Activated CD8-positive, alpha-beta T cell treated with anti-CD3 and anti-CD28 coated beads for 36 hours (primary cell): ENCODE results near the gene ZCCHC4. TPM values are rescaled to one million over a fixed set of nuclear protein-coding genes. Genes with fewer than 3 reads are reported as not detected.

Experiments used
- ATAC-seq: fragments of 200-7000 bp; cut with Tn5 transposase; one replicate; pipeline ENCODE4 v1.10.0; 2021; ENCODE audit warnings: mild to moderate bottlenecking, moderate library complexity
- CTCF ChIA-PET: fragments of 350-600 bp; sonication (Branson Sonifier 250); formaldehyde crosslinking; loops from one replicate; lab custom pipeline; 2021; ENCODE audit warnings: antibody characterized with exemption; lab: Charles Lee
- POLR2A ChIA-PET: fragments of 350-600 bp; sonication (Branson Sonifier 250); formaldehyde crosslinking; loops from one replicate; lab custom pipeline; 2021; ENCODE audit warnings: antibody characterized with exemption; lab: Charles Lee
- DNase-seq: peaks from one replicate; pipeline ENCODE4 v3.0.0-alpha.2; 2020
- H3K27ac Mint-ChIP-seq: one replicate; pipeline ENCODE4 v1.8.0; 2021; ENCODE audit warnings: mild to moderate bottlenecking, mixed read lengths
- H3K27me3 Mint-ChIP-seq: one replicate; pipeline ENCODE4 v1.8.0; 2021; ENCODE audit warnings: mixed read lengths
- H3K36me3 Mint-ChIP-seq: one replicate; pipeline ENCODE4 v1.8.0; 2021; ENCODE audit warnings: low read depth, mixed read lengths
- H3K4me1 Mint-ChIP-seq: one replicate; pipeline ENCODE4 v1.8.0; 2021; ENCODE audit warnings: low read depth, mixed read lengths
- H3K4me3 Mint-ChIP-seq: one replicate; pipeline ENCODE4 v1.8.0; 2021; ENCODE audit warnings: mild to moderate bottlenecking, moderate library complexity, mixed read lengths
- H3K9me3 Mint-ChIP-seq: one replicate; pipeline ENCODE4 v1.8.0; 2021; ENCODE audit warnings: mixed read lengths
- intact Hi-C: fragments of 100-400 bp; cut with micrococcal nuclease; formaldehyde crosslinking; loops from one replicate; pipeline ENCODE4 v1.10.0; 2022
- total RNA-seq, 2 experiments: library from RNA; stranded (reverse); gene quantifications; one replicate each; pipeline ENCODE4 v1.2.3, GENCODE V29; 2021
- TF ChIP-seq, protein P1 (sequence below): fragments of 200-600 bp; IDR thresholded peaks from one replicate; pipeline ENCODE4 v1.8.0; 2022; ENCODE audit warnings: antibody characterized with exemption, mild to moderate bottlenecking

Gene ZCCHC4
- total RNA-seq, 2 experiments from 2014 or later = 12.0 to 12.8 TPM

DNA sequence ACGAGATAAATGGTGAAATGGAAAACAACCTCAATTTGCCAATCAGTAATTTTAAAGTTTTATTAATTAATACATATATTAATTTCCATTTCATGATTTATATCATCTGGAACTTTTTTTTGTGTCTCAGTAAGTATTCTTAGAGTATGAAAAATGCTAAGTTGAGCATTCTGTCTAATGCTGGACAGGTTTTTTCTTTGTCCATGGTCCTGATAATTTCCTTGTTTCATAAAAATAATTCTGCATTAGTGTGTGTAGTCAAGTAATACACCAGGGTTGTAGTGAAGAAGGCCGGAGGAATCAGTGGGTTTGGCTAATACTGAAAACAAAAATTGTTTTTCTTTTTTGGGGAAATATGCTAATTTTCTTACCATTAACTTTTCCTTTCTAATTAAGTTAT lies 74.4 kb downstream of the ZCCHC4 start:
- Mint-ChIP-seq H3K27ac (no peak overlapping the region), H3K36me3 (peaks cover 49% of the 10 kb centered on the region)
- CTCF ChIA-PET = interaction anchor here (1.1 to 1.6 kb wide), 2 partner anchors 8 to 473 kb away, joined by 3 to 5 read pairs; no protein-coding TSS in a partner anchor

DNA sequence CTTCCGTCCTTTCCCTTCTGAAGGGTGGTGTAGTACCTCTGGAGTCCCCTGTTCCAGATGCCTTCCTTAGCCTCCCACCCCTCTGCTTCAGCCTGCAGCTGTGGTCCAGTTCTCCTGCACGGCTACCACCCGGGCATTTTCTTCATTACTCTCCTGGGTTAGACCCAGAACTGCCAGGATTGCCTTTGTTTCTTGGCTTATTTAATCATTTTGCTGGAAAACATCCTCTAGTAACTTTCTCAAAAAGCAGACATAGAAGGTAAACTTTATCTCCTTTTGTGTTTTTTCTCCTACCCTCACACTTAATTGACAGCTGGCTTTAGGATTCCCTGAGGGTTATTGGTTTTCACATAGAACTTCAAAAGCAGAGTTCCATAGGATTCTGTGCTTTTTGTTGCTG lies 84.7 kb downstream of the ZCCHC4 start:
- TF ChIP-seq, protein P1, sequence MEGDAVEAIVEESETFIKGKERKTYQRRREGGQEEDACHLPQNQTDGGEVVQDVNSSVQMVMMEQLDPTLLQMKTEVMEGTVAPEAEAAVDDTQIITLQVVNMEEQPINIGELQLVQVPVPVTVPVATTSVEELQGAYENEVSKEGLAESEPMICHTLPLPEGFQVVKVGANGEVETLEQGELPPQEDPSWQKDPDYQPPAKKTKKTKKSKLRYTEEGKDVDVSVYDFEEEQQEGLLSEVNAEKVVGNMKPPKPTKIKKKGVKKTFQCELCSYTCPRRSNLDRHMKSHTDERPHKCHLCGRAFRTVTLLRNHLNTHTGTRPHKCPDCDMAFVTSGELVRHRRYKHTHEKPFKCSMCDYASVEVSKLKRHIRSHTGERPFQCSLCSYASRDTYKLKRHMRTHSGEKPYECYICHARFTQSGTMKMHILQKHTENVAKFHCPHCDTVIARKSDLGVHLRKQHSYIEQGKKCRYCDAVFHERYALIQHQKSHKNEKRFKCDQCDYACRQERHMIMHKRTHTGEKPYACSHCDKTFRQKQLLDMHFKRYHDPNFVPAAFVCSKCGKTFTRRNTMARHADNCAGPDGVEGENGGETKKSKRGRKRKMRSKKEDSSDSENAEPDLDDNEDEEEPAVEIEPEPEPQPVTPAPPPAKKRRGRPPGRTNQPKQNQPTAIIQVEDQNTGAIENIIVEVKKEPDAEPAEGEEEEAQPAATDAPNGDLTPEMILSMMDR = no peak
- Mint-ChIP-seq H3K9me3 (no peaks in the 10 kb centered on the region), H3K36me3 (peaks cover 66% of the 10 kb centered on the region), H3K27me3 (no peaks in the 10 kb centered on the region), H3K4me1 (no peaks in the 10 kb centered on the region), H3K27ac (no peak overlapping the region), H3K4me3 (no peak overlapping the region)
- DNase-seq (no peak), ATAC-seq (no peak)
- ChIA-PET POLR2A (interaction anchor here (0.6 kb wide), 1 partner anchor 566 kb away, joined by 3 read pairs; no protein-coding TSS in a partner anchor), CTCF (no interaction called here)
- intact Hi-C loops = no loop called here

More for the DNA sequence above, 74.4 kb downstream of the ZCCHC4 start:
- H3K27me3 Mint-ChIP-seq = no peaks in the 10 kb centered on the region
- ATAC-seq (no peak), DNase-seq (no peak)
- no peak overlapping the region for H3K4me3 Mint-ChIP-seq
- peaks cover 2% of the 10 kb centered on the region for H3K4me1 Mint-ChIP-seq
- TF ChIP-seq, protein P1 = no peak
- intact Hi-C loops = no loop called here
- no peaks in the 10 kb centered on the region for H3K9me3 Mint-ChIP-seq
- POLR2A ChIA-PET = interaction anchor here (1.7 kb wide), 1 partner anchor 10 kb away, joined by 6 read pairs; the partner anchor contains the start of gene ANAPC4

DNA sequence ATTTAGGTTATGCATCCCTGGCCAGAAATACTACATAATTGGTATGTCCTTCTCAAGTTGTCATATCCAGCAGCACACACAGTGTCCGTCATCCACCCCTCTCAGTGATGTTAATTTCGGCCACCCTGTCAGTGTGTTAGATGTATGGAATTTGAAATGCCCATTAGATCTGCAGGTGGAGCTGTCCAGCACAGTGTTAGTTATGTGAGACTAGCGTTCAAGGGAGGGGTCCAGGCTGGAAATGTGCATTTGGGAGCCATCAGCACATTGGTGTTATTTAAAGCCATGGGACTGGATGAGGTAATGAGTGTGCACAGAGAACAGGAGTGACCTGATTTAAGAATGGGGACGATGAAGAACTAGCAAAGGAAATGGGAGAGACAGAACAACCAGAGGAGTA lies 86.9 kb downstream of the ZCCHC4 start:
- no peaks in the 10 kb centered on the region for H3K9me3 Mint-ChIP-seq
- intact Hi-C loops = no loop called here
- DNase-seq = no peak
- H3K27ac Mint-ChIP-seq = no peak overlapping the region
- H3K4me3 Mint-ChIP-seq = no peak overlapping the region
- H3K27me3 Mint-ChIP-seq = no peaks in the 10 kb centered on the region
- ChIA-PET CTCF (no interaction called here), POLR2A (no interaction called here)
- TF ChIP-seq, protein P1 = no peak
- no peak for ATAC-seq
- peaks cover 66% of the 10 kb centered on the region for H3K36me3 Mint-ChIP-seq
- H3K4me1 Mint-ChIP-seq = no peaks in the 10 kb centered on the region

DNA sequence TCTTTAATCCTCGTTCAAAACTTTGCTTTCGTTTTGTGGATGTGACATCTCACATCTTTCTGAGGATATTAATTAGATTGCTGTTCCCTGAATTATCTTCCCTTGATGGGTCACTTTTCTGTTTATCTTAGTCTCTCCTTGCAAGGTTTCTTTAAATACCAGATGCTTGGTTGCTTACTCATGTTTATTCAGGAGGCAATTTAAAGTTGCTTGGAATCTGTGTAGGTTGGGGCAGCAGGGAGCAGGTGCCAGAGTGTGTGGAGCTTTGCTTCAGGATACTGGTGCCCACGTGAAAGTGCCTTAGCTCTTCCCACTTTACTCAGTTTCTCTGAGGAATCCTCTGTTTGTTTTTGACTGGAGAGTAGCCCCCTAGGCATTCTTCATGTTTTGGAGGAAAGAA lies 88.5 kb downstream of the ZCCHC4 start:
- ATAC-seq = no peak
- peaks cover 57% of the 10 kb centered on the region for H3K36me3 Mint-ChIP-seq
- H3K4me1 Mint-ChIP-seq = no peaks in the 10 kb centered on the region
- H3K27me3 Mint-ChIP-seq = no peaks in the 10 kb centered on the region
- DNase-seq = no peak
- intact Hi-C loops = no loop called here
- ChIA-PET POLR2A (no interaction called here), CTCF (no interaction called here)
- no peak overlapping the region for H3K27ac Mint-ChIP-seq
- no peaks in the 10 kb centered on the region for H3K9me3 Mint-ChIP-seq
- TF ChIP-seq, protein P1 = no peak
- H3K4me3 Mint-ChIP-seq = no peak overlapping the region

DNA sequence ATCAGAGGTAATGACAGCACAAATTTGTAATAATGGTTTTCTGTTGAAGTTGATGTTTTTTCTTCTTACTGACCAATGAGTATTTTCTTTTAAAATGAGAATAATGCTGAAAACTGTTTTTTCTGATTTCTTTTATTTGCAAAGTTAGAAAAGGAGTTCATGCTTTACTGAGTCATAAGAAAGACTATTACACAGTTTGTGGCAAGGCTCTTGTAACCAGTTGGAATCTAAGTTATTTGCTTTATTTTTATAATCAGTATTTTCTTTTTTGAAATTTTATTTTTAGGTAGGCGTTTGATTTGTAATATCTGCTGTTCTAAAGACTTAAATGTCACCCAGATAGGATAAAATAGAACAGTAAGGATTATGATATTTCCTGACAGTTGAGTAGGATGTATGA lies 89.9 kb downstream of the ZCCHC4 start:
- H3K4me3 Mint-ChIP-seq = no peak overlapping the region
- TF ChIP-seq, protein P1 = no peak
- no peaks in the 10 kb centered on the region for H3K9me3 Mint-ChIP-seq
- ChIA-PET CTCF (interaction anchor here (1.0 kb wide), 1 partner anchor 37 kb away, joined by 3 read pairs; no protein-coding TSS in a partner anchor), POLR2A (no interaction called here)
- DNase-seq (no peak), ATAC-seq (no peak)
- peaks cover 50% of the 10 kb centered on the region for H3K36me3 Mint-ChIP-seq
- no peaks in the 10 kb centered on the region for H3K4me1 Mint-ChIP-seq
- H3K27ac Mint-ChIP-seq = no peak overlapping the region
- H3K27me3 Mint-ChIP-seq = no peaks in the 10 kb centered on the region
- intact Hi-C loops = no loop called here
